ENCODE measurements around the gene FAM111A. TPM values are rescaled to one million over a fixed set of nuclear protein-coding genes. Genes with fewer than 3 reads are reported as not detected.

The FAM111A gene
- polyA plus RNA-seq, 4 donors, result 48.3 to 90.1 (median 65.6) TPM

DNA sequence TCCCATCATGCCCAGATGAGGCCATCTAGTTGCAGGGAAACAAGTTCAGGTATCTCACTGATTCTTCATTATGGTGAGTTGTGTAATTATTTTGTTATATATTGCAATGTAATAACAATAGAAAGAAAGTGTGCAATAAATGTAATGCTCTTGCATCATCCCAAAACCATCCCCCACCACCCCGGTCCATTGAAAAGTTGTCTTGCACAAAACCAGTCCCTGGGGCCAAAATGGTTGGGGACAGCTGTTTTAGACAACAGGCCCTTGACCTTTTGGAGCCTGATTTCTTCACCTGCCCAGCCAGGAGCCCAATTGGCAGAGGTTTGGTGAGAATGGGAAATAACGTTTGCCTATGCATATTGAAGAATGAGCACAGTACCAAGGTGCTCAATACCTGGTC lies 54.1 kb downstream of the FAM111A start:
- no peak for DNase-seq (ENCODE audit: low read depth in 4 of 4, low spot score in 2 of 4)

DNA sequence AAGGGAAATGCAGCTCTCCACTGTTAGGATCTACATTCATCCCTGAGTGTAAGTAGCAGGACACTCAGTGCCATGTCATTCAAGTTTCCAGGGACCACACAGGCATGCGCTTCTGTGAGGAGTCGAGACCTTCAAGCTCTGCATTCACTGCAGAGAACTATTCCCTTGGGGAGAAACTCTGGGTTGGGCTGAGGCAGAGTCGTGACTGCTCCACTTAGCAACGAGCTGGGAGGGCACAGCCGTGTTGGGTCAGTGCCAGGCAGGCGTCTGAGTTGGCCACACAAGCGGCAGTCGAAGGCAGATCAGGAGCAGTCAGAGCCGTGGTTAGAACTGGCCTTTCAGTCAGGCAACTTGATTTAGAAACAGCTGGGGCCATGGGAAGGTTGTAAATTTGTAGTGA lies 55.3 kb downstream of the FAM111A start:
- DNase-seq (ENCODE audit: low read depth in 4 of 4, low spot score in 2 of 4), result peak in 1 of 4 donors; percentile 36

DNA sequence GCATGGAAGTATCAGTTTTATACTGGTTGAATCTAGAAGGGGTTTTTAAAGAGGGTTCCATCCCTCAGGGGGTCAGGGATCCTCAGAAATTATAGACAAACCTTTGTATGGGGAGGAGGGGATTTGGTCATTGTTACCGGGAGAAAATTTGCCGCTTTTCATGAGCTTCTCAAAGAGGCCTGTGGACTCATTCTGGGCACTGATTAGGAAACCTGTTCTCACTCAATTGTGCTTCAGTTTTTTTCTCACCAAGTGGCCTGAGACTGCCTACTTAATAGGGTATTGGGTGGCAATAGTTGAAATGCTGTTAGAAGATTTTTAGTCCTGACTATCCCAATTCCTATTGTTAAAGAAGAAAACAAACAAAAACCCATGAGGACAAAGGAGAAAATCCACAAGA lies 56.1 kb downstream of the FAM111A start:
- no peak for DNase-seq (ENCODE audit: low read depth in 4 of 4, low spot score in 2 of 4)

GRCh38 chr11:59199546-59200422 lies 57.1 kb downstream of the FAM111A start:
- DNase-seq (ENCODE audit: low read depth in 4 of 4, low spot score in 2 of 4), result no peak

DNA sequence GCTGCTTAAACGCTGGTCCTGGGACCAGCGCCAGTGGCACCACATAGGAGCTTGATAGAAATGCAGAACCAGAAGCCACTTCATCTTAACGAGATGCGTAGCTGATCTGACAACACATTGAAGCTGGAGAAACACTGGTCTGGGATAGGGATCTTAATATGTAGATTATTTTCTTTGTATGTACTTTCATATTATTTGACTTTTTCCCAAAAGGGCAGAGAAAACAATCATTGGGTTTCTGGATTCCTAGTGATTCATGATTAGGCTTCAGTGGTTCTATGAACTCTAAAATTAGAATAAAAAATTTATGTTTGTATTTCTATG lies 57.7 kb downstream of the FAM111A start:
- no peak for DNase-seq (ENCODE audit: low read depth in 4 of 4, low spot score in 2 of 4)

DNA sequence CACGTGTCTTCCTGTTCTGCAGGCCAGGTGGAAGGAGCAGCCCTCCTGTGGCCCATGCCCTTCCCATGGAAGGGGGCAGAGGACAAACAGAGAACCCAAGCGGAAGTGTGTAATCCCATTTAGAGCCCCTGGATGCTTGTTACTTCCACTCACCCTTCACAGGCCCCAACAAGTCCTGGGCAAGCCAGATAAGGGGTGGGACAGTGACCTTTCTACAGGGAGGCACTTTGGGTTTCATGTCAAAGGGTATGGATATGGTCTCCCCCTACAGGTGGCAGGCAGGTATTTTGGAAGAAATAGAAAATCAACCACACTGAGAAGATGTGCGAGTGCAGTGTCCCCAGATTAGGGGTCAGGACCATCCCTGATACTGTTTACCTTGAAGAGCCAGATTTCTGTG lies 58.7 kb downstream of the FAM111A start:
- no peak for DNase-seq (ENCODE audit: low read depth in 4 of 4, low spot score in 2 of 4)

Other genes with a start within 250 kb of the FAM111A start
- gene GLYATL1, start 203.4 kb upstream of the FAM111A start, polyA plus RNA-seq (ENCODE audit: insufficient read length in 4 of 4), result 100 to 1,000 TPM in 3 of 4 donors, 10 to 100 TPM in 1; 97.8 to 209 (median 183) TPM
- under 1 TPM in 2 of 4 donors, not detected in 2; 0.22 to 0.34 TPM for gene GLYATL1B, start 56.5 kb upstream of the FAM111A start, polyA plus RNA-seq (ENCODE audit: insufficient read length in 4 of 4)
- gene FAM111B, start 35.6 kb upstream of the FAM111A start, polyA plus RNA-seq (ENCODE audit: insufficient read length in 4 of 4), result 10 to 100 TPM; 11.2 to 13.3 (median 12.1) TPM
- 10 to 100 TPM; 43.1 to 47.2 (median 44.5) TPM for gene DTX4, start 29.3 kb downstream of the FAM111A start, polyA plus RNA-seq (ENCODE audit: insufficient read length in 4 of 4)
- gene MPEG1, start 70.1 kb downstream of the FAM111A start, polyA plus RNA-seq (ENCODE audit: insufficient read length in 4 of 4), result 1 to 10 TPM; 6.0 to 9.8 (median 8.1) TPM
- not detected for gene OR5AN1, start 216.0 kb downstream of the FAM111A start, polyA plus RNA-seq (ENCODE audit: insufficient read length in 4 of 4)

Data from left renal cortex interstitium (tissue), 4 donors.